H1 (cell line): ENCODE data around the gene GMPR2. TPM values are rescaled to one million over a fixed set of nuclear protein-coding genes. Genes with fewer than 3 reads are reported as not detected.

ENCODE experiments used
- CTCF ChIA-PET: fragments of 300-600 bp; sonication (Branson Sonifier 250); formaldehyde crosslinking; loops from one replicate; lab custom pipeline; 2021; ENCODE audit not compliant: partially characterized antibody; lab: Charles Lee
- POLR2A ChIA-PET: fragments of 300-600 bp; sonication (Branson Sonifier 250); formaldehyde crosslinking; loops from one replicate; lab custom pipeline; 2021; ENCODE audit warnings: inconsistent platforms; ENCODE audit not compliant: partially characterized antibody; lab: Charles Lee
- DNase-seq, 2 experiments: peaks; one replicate each; pipeline versions ENCODE4 v3.0.0 to v3.0.0-alpha.2; 2010 to 2022; ENCODE audit warnings: low spot score in 2 of 2, low read depth in 1 of 2, mixed read lengths in 1 of 2
- FAIRE-seq: peaks from 2 replicates; lab custom pipeline; 2011; peaks lifted over from hg19 to GRCh38; lab: Jason Lieb, UNC
- H2AFZ ChIP-seq: 2 replicates; pipeline ENCODE4 v1.8.1; 2012; ENCODE audit warnings: low read length, inconsistent platforms
- H2AK5ac ChIP-seq: 2 replicates; pipeline ENCODE4 v1.6.1; 2013; ENCODE audit warnings: low read depth, low read length
- H2BK120ac ChIP-seq: replicated peaks from 2 replicates; pipeline ENCODE3; 2013; ENCODE audit warnings: low read depth, low read length, inconsistent platforms
- H2BK12ac ChIP-seq: 2 replicates; pipeline ENCODE4 v1.6.1; 2013; ENCODE audit warnings: low read depth, low read length
- H2BK15ac ChIP-seq: 2 replicates; pipeline ENCODE4 v1.6.1; 2013; ENCODE audit warnings: low read length
- H2BK20ac ChIP-seq: 2 replicates; pipeline ENCODE4 v1.6.1; 2013; ENCODE audit warnings: low read length
- H2BK5ac ChIP-seq: 2 replicates; pipeline ENCODE4 v1.6.1; 2013; ENCODE audit warnings: low read depth, low read length
- H3K14ac ChIP-seq: 2 replicates; pipeline ENCODE4 v1.6.1; 2013; ENCODE audit warnings: inconsistent platforms; ENCODE audit not compliant: insufficient read length
- H3K18ac ChIP-seq: 2 replicates; pipeline ENCODE4 v1.6.1; 2013; ENCODE audit warnings: low read length; ENCODE audit errors: extremely low read depth
- H3K23ac ChIP-seq: 2 replicates; pipeline ENCODE4 v1.6.1; 2013; ENCODE audit warnings: inconsistent platforms; ENCODE audit not compliant: insufficient read length
- H3K23me2 ChIP-seq: 2 replicates; pipeline ENCODE4 v1.6.1; 2013; ENCODE audit warnings: low read depth, low read length
- H3K27ac ChIP-seq: 2 replicates; pipeline ENCODE4 v1.6.1; 2011; ENCODE audit warnings: low read depth, low read length, inconsistent platforms
- H3K27me3 ChIP-seq, 4 experiments: replicated peaks in 1 of 4; 1 replicate in 1 of 4; 2 replicates in 3 of 4; pipeline versions ENCODE4 v1.6.1 to v1.8.1; 2011 to 2013; ENCODE audit warnings: low read length in 3 of 4, mild to moderate bottlenecking in 3 of 4, inconsistent platforms in 2 of 4, mixed read lengths in 2 of 4, moderate library complexity in 1 of 4; ENCODE audit not compliant: control insufficient read depth in 3 of 4, insufficient read depth in 3 of 4; ENCODE audit errors: extremely low read depth in 1 of 4
- H3K36me3 ChIP-seq, 4 experiments: 2 replicates each; pipeline versions ENCODE4 v1.6.1 to v1.8.1; 2011 to 2013; ENCODE audit warnings: mild to moderate bottlenecking in 4 of 4, low read length in 3 of 4, moderate library complexity in 2 of 4, control low read depth in 1 of 4, inconsistent platforms in 1 of 4; ENCODE audit not compliant: insufficient read depth in 4 of 4, control insufficient read depth in 2 of 4
- H3K4ac ChIP-seq: replicated peaks from 2 replicates; pipeline ENCODE3; 2013; ENCODE audit warnings: low read length, low read depth, mixed read lengths, inconsistent platforms; ENCODE audit not compliant: insufficient read length
- H3K4me1 ChIP-seq, 4 experiments: replicated peaks in 1 of 4; 1 replicate in 1 of 4; 2 replicates in 3 of 4; pipeline versions ENCODE4 v1.6.1 to v1.8.1; 2011 to 2013; ENCODE audit warnings: low read length in 3 of 4, inconsistent platforms in 2 of 4, mixed read lengths in 1 of 4; ENCODE audit not compliant: insufficient read depth in 4 of 4, control insufficient read depth in 3 of 4
- H3K4me2 ChIP-seq, 2 experiments: 2 replicates each; pipeline versions ENCODE4 v1.6.1 to v1.8.1; 2011 to 2013; ENCODE audit warnings: low read depth in 2 of 2, low read length in 2 of 2, control low read depth in 1 of 2, inconsistent platforms in 1 of 2, mild to moderate bottlenecking in 1 of 2; ENCODE audit not compliant: insufficient read depth in 1 of 2
- H3K4me3 ChIP-seq, 4 experiments: fragments of 200-600, 300-600 bp in 1 of 4; sonication (generic), shearing (Covaris generic), sonication (Bioruptor Twin) in 1 of 4; 2 replicates each; pipeline versions ENCODE4 v1.5.1 to v1.8.1; 2011 to 2016; ENCODE audit warnings: low read length in 4 of 4, low read depth in 3 of 4, control low read depth in 2 of 4, inconsistent platforms in 2 of 4, mild to moderate bottlenecking in 2 of 4, mixed read lengths in 1 of 4, moderate library complexity in 1 of 4; ENCODE audit not compliant: insufficient read depth in 2 of 4; ENCODE audit errors: extremely low read depth in 1 of 4
- H3K56ac ChIP-seq: replicated peaks from 2 replicates; pipeline ENCODE3; 2013; ENCODE audit warnings: low read depth, mild to moderate bottlenecking, mixed read lengths, low read length, inconsistent platforms; ENCODE audit not compliant: insufficient read length
- H3K79me1 ChIP-seq: 2 replicates; pipeline ENCODE4 v1.6.1; 2013; ENCODE audit warnings: low read depth, low read length, control low read depth
- H3K79me2 ChIP-seq, 2 experiments: 2 replicates each; pipeline versions ENCODE4 v1.6.1 to v1.8.1; 2012 to 2013; ENCODE audit warnings: low read length in 2 of 2, mild to moderate bottlenecking in 2 of 2, inconsistent platforms in 1 of 2; ENCODE audit not compliant: insufficient read depth in 2 of 2, control insufficient read depth in 1 of 2
- H3K9ac ChIP-seq, 4 experiments: replicated peaks in 1 of 4; 1 replicate in 1 of 4; 2 replicates in 3 of 4; pipeline versions ENCODE4 v1.6.1 to v1.8.1; 2011 to 2013; ENCODE audit warnings: low read depth in 3 of 4, low read length in 3 of 4, control low read depth in 2 of 4, mild to moderate bottlenecking in 2 of 4, moderate library complexity in 2 of 4, inconsistent platforms in 1 of 4; ENCODE audit errors: extremely low read depth in 1 of 4
- H3K9me3 ChIP-seq, 2 experiments: 2 replicates each; pipeline versions ENCODE4 v1.6.1 to v1.8.1; 2012 to 2013; ENCODE audit warnings: mild to moderate bottlenecking in 2 of 2, moderate library complexity in 2 of 2, control low read depth in 1 of 2, inconsistent platforms in 1 of 2, low read depth in 1 of 2, low read length in 1 of 2, mixed read lengths in 1 of 2; ENCODE audit not compliant: insufficient read depth in 2 of 2
- H4K20me1 ChIP-seq, 2 experiments: replicated peaks in 1 of 2; 2 replicates each; pipeline versions ENCODE3 to v1.8.1; 2011 to 2013; ENCODE audit warnings: inconsistent platforms in 2 of 2, low read length in 2 of 2, mild to moderate bottlenecking in 1 of 2; ENCODE audit not compliant: insufficient read depth in 2 of 2, control insufficient read depth in 1 of 2
- H4K5ac ChIP-seq: 2 replicates; pipeline ENCODE4 v1.6.1; 2013; ENCODE audit warnings: low read length, low read depth, mixed read lengths, inconsistent platforms; ENCODE audit not compliant: insufficient read length
- H4K8ac ChIP-seq: 2 replicates; pipeline ENCODE4 v1.8.0; 2013; ENCODE audit warnings: mild to moderate bottlenecking, moderate library complexity, low read length, inconsistent platforms; ENCODE audit not compliant: insufficient read depth; ENCODE audit errors: extremely low read depth
- H4K91ac ChIP-seq: replicated peaks from 2 replicates; pipeline ENCODE3; 2013; ENCODE audit warnings: low read length, mixed read lengths, inconsistent platforms; ENCODE audit not compliant: insufficient read length
- CHD1 ChIP-seq: IDR thresholded peaks from 2 replicates; pipeline ENCODE4 v1.6.1; 2012; ENCODE audit warnings: low read depth, low read length, improper control_type of control experiment
- EGR1 ChIP-seq: IDR thresholded peaks from 2 replicates; pipeline ENCODE4 v1.6.1; 2011; ENCODE audit warnings: low read depth, low read length, borderline replicate concordance
- GABPA ChIP-seq: IDR thresholded peaks from 2 replicates; pipeline ENCODE4 v1.6.1; 2011; ENCODE audit warnings: mild to moderate bottlenecking, low read length, moderate library complexity, borderline replicate concordance; ENCODE audit not compliant: insufficient read depth
- KDM1A ChIP-seq: fragments of 200-600, 300-600 bp; sonication (generic); IDR thresholded peaks from 2 replicates; pipeline ENCODE4 v1.7.1; 2016; ENCODE audit warnings: mild to moderate bottlenecking, low read length, borderline replicate concordance
- NRF1 ChIP-seq: IDR thresholded peaks from 2 replicates; pipeline ENCODE4 v1.6.1; 2011; ENCODE audit warnings: mild to moderate bottlenecking, low read depth, low read length, improper control_type of control experiment
- POLR2A ChIP-seq, 2 experiments: IDR thresholded peaks; 1 replicate in 1 of 2; 2 replicates in 1 of 2; pipeline ENCODE4 v1.6.1; 2011; ENCODE audit warnings: low read depth in 2 of 2, low read length in 2 of 2, mild to moderate bottlenecking in 2 of 2; ENCODE audit errors: control extremely low read depth in 1 of 2
- POLR2AphosphoS5 ChIP-seq: IDR thresholded peaks from 2 replicates; pipeline ENCODE4 v1.6.1; 2011; ENCODE audit warnings: low read depth, low read length
- RAD21 ChIP-seq, 2 experiments: IDR thresholded peaks in 1 of 2; conservative IDR thresholded peaks in 1 of 2; 2 replicates each; pipeline ENCODE4 v1.6.1; 2011; ENCODE audit warnings: low read depth in 2 of 2, low read length in 2 of 2, improper control_type of control experiment in 1 of 2, inconsistent platforms in 1 of 2, mild to moderate bottlenecking in 1 of 2, moderate library complexity in 1 of 2
- SP4 ChIP-seq: IDR thresholded peaks from 2 replicates; pipeline ENCODE4 v1.6.1; 2012; ENCODE audit warnings: low read length, inconsistent platforms
- YY1 ChIP-seq: IDR thresholded peaks from 2 replicates; pipeline ENCODE4 v1.6.1; 2011; ENCODE audit warnings: low read depth, mild to moderate bottlenecking, low read length
- ZNF274 ChIP-seq: IDR thresholded peaks from 2 replicates; pipeline ENCODE4 v1.7.0; 2012; ENCODE audit warnings: low read length, borderline replicate concordance; ENCODE audit errors: extremely low read depth
- WGBS, 2 experiments: shearing (Covaris generic) in 1 of 2; methylation state at CpG; one replicate each; pipeline versions ENCODE4 v1.1.6 to v1.1.7; 2013 to 2015; ENCODE audit warnings: low lambda C conversion rate in 2 of 2, mixed read lengths in 2 of 2, inconsistent platforms in 1 of 2, low coverage in 1 of 2, missing lambda C conversion rate in 1 of 2; ENCODE audit not compliant: insufficient replicate concordance in 2 of 2, insufficient coverage in 1 of 2, insufficient read length in 1 of 2; ENCODE audit errors: extremely low coverage in 1 of 2, missing lambda C conversion rate in 1 of 2; 5-methylcytosine and 5-hydroxymethylcytosine counted together
- polyA plus RNA-seq, 7 experiments: library from polyadenylated mRNA; depleted of rRNA in 3 of 7; stranded (reverse) in 5 of 7; unstranded in 2 of 7; fragments of >200 nt in 5 of 7; fragments of 200-250 nt in 2 of 7; gene quantifications; 1 replicate in 5 of 7; 2 replicates in 1 of 7; 4 replicates in 1 of 7; pipeline versions ENCODE4 v1.2.1 to v1.2.3, GENCODE V29; 2011 to 2013; ENCODE audit warnings: missing spikeins in 2 of 7, mixed read lengths in 2 of 7
- total RNA-seq: library from RNA; stranded (reverse); fragmentation: NEBNext Ultra II Directional; extraction: Animal tissue kit (Norgen Biotek cat#: 25700); gene quantifications from 2 replicates; pipeline ENCODE4 v1.2.1, GENCODE V29; 2021

Gene GMPR2
- total and polyA plus RNA-seq, 2 of the 8 experiments (the other 6 are each of a cell fraction or from before 2014, with no cell fraction given), result 61.6 to 85.3 TPM

DNA sequence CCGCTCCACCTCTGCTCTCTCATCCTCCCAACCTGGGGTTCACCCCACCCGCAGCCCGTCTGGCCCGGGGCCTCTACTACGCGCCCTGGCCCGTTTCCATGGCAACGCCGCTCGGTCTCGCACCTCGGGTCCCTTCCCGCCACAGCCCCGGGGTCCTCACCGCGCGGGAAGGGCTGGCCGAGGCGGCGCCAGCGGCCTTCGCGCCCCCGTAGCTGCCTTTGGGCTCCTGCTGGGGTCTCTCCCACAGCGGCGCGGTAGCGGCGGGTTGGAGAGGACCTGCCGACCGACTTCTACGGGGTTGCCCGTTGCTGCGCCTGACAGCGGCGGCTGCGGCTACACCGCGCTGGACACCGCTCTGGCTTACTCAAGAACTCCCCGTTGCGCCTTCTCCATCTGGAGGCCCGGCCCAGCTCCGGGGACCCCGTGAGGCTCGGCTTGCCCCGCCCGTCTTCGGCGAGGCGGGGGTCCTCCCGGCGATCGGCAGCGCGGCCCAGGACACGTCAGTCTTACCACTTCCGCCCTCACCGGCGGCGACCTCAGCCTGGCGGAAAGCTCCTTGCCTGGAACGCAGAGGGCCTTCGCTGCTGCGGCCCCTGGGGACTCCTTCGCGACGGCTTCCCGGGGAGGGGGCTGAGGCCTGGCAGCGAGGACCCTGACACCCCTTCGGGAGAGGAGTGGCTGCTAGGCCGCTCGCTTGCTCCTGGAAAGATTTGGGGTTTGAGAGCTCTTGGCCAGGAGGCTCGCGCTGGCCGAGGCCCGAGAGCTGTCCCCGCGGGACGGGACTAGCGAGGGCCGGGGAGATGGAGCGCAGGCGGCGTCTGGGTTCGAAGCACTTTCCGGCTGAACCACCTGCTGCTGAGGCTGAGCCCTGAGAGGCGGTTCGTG lies 37.3 kb upstream of the GMPR2 start, which contains the start of gene TM9SF1:
Gene TM9SF1 (minus strand): TSS at position 256 of the 885 bp plus-strand sequence. CDS start 422 bp downstream, outside the sequence.
- Histone ChIP-seq H2AFZ (peak within 1 kb of the TSS; percentile 60; the same call in 1 of the 2 replicates), H3K56ac (peak within 1 kb of the TSS; percentile 90), H3K27me3 (no peaks in the 10 kb centered on the region), H3K79me2 (peaks cover 0 to 3% of the 10 kb centered on the region in 2 experiments; a peak in 2 of 4 replicates), H3K18ac (peak within 1 kb of the TSS; percentile 93), H3K23me2 (peaks cover 5% of the 10 kb centered on the region; the same call in 1 of the 2 replicates), H3K9ac (peak within 1 kb of the TSS; percentile 78 to 97 (median 87)), H3K79me1 (peaks cover 3% of the 10 kb centered on the region; the same call in 1 of the 2 replicates), H2BK20ac (no peak within 1 kb of the TSS), H3K4me3 (peak within 1 kb of the TSS; percentile 65 to 88 (median 84)), H3K14ac (no peak within 1 kb of the TSS), H4K5ac (peak within 1 kb of the TSS; percentile 73), H2AK5ac (no peak within 1 kb of the TSS), H3K23ac (no peak within 1 kb of the TSS), H3K27ac (peak within 1 kb of the TSS; percentile 95), H4K91ac (peak within 1 kb of the TSS; percentile 93), H2BK5ac (peak within 1 kb of the TSS; percentile 91), H2BK12ac (peak within 1 kb of the TSS; percentile 52; the same call in 1 of the 2 replicates), H3K36me3 (peaks cover 4 to 6% (median 5%) of the 10 kb centered on the region in 4 experiments; a peak in 5 of 8 replicates), H3K9me3 (no peaks in the 10 kb centered on the region; a peak in 1 of 4 replicates), H2BK15ac (no peak within 1 kb of the TSS), H3K4me1 (peaks cover 0 to 9% (median 3%) of the 10 kb centered on the region in 4 experiments; a peak in 3 of 7 replicates), H4K20me1 (no peaks in the 10 kb centered on the region), H2BK120ac (no peak within 1 kb of the TSS), H4K8ac (peak within 1 kb of the TSS; percentile 99), H3K4ac (peak within 1 kb of the TSS; percentile 92), H3K4me2 (peak within 1 kb of the TSS; percentile 79 to 94)
- POLR2A ChIA-PET, result interaction anchor here (0.6 to 4.7 kb wide), 31 partner anchors 9 to 640 kb away, joined by 3 to 119 read pairs (median 4); partner anchors contain the start of genes AP1G2, CHMP4A, EMC9 and GMPR2
- CTCF ChIA-PET, result interaction anchor here (0.9 to 2.1 kb wide), 6 partner anchors 20 to 201 kb away, joined by 3 to 7 read pairs (median 4); partner anchors contain the start of genes MDP1 and TINF2
- peak; percentile 83 to 93 for DNase-seq
- FAIRE-seq, result no peak
- 1% methylated on average over 86 of the region's 89 CpGs; no CpG with 5 or more reads in 1 of the 2 experiments for WGBS, 2 experiments
- TF ChIP-seq POLR2AphosphoS5, result peak; percentile 75
- no peak for TF ChIP-seq ZNF274
- no peak for TF ChIP-seq RAD21 (IDR thresholded peaks at IDR 0.05 in 1 of 2, conservative IDR thresholded peaks at IDR 0.05 in 1 of 2; ENCODE audit: low read depth in 2 of 2, low read length in 2 of 2)
- peak; percentile 50; the same call in 1 of the 2 replicates for TF ChIP-seq GABPA
- TF ChIP-seq NRF1, result no peak
- TF ChIP-seq EGR1, result no peak
- TF ChIP-seq YY1, result no peak
- TF ChIP-seq SP4, result peak; percentile 97
- TF ChIP-seq CHD1, result no peak
- TF ChIP-seq KDM1A, result peak; percentile 51; the same call in 1 of the 2 replicates
- peak; percentile 7 to 61; a peak in 2 of 3 replicates for TF ChIP-seq POLR2A (IDR thresholded peaks at IDR 0.05; ENCODE audit: control extremely low read depth in 1 of 2, low read depth in 2 of 2, low read length in 2 of 2)
